Naive thymus-derived CD8-positive, alpha-beta T cell (primary cell): ENCODE results near the gene KTN1. TPM values are rescaled to one million over a fixed set of nuclear protein-coding genes. Genes with fewer than 3 reads are reported as not detected.

Source experiments
- ATAC-seq, 2 donors: fragments of 150-1000 bp; cut with Tn5 transposase in 1 of 2; sonication (Bioruptor Pico), chemical (Tn5 transposase) in 1 of 2; 1 replicate in 1 of 2; 2 replicates in 1 of 2; pipeline ENCODE4 v1.10.0; 2021; ENCODE audit warnings: mild to moderate bottlenecking in 2 of 2, moderate library complexity in 2 of 2
- POLR2A ChIA-PET: fragments of 350-600 bp; sonication (Branson Sonifier 250); formaldehyde crosslinking; loops from one replicate; lab custom pipeline; 2021; ENCODE audit warnings: antibody characterized with exemption; lab: Charles Lee
- DNase-seq, 10 donors: peaks; one replicate each; pipeline versions ENCODE4 v3.0.0 to v3.0.0-alpha.2; 2020 to 2022
- H3K27ac Mint-ChIP-seq, 10 donors: one replicate each; pipeline ENCODE4 v1.8.0; 2020 to 2022; ENCODE audit warnings: mild to moderate bottlenecking in 10 of 10, mixed read lengths in 10 of 10, moderate library complexity in 4 of 10, inconsistent platforms in 1 of 10
- H3K27me3 Mint-ChIP-seq, 5 donors: one replicate each; pipeline ENCODE4 v1.8.0; 2021 to 2022; ENCODE audit warnings: mixed read lengths in 5 of 5
- H3K36me3 Mint-ChIP-seq, 3 donors: one replicate each; pipeline ENCODE4 v1.8.0; 2020 to 2022; ENCODE audit warnings: mixed read lengths in 3 of 3, mild to moderate bottlenecking in 2 of 3, inconsistent platforms in 1 of 3
- H3K4me1 Mint-ChIP-seq, 4 donors: one replicate each; pipeline ENCODE4 v1.8.0; 2021 to 2022; ENCODE audit warnings: mixed read lengths in 4 of 4
- H3K4me3 Mint-ChIP-seq, 10 donors: one replicate each; pipeline ENCODE4 v1.8.0; 2020 to 2022; ENCODE audit warnings: mild to moderate bottlenecking in 10 of 10, mixed read lengths in 10 of 10, moderate library complexity in 6 of 10, inconsistent platforms in 1 of 10
- H3K9me3 Mint-ChIP-seq, 9 donors: one replicate each; pipeline ENCODE4 v1.8.0; 2020 to 2022; ENCODE audit warnings: mixed read lengths in 9 of 9, mild to moderate bottlenecking in 3 of 9, inconsistent platforms in 1 of 9, moderate library complexity in 1 of 9
- polyA plus RNA-seq, 3 donors: library from polyadenylated mRNA; unstranded; fragments of 300-500 nt; fragmentation: Illumina TruSeq; gene quantifications; one replicate each; pipeline ENCODE4 v1.2.3, GENCODE V29; 2021
- total RNA-seq, 8 experiments: library from RNA in 2 of 8; stranded (reverse) in 2 of 8; gene quantifications; one replicate each; pipeline ENCODE4 v1.2.3 and lab custom pipeline; 2021 to 2026

The KTN1 gene
- total and polyA plus RNA-seq, 5 experiments from 2014 or later: 16.1 to 142 (median 30.1) TPM

DNA sequence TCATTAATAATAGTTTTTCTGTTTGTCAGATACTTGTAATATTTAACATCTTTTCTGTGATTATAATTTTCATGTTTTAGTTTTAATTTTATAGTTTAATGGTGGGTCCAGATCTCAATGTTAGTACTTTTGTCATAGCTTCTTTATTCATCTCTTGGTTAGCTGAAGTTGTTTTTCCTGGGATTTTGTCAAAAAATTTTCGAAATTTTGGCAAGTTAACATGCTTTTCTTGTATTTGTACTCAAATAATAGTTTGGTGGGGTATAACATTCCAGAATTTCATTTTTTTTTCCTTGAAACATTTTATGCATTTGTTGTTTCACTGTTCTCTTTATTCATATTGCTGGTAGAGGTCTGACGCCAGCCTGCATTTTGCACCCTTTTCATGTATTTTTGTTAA lies 45.5 kb downstream of the KTN1 start:
- ATAC-seq: no peak
- Mint-ChIP-seq H3K9me3 (peaks cover 0 to 4% (median 0%) of the 10 kb centered on the region in 9 donors), H3K36me3 (peaks cover 23 to 86% (median 44%) of the 10 kb centered on the region in 3 donors), H3K4me3 (no peak overlapping the region), H3K4me1 (peaks cover 4 to 27% (median 16%) of the 10 kb centered on the region in 4 donors), H3K27ac (no peak overlapping the region), H3K27me3 (no peaks in the 10 kb centered on the region)
- POLR2A ChIA-PET: interaction anchor here (1.0 kb wide), 1 partner anchor 46 kb away, joined by 3 read pairs; the partner anchor contains the start of gene KTN1
- no peak for DNase-seq

DNA sequence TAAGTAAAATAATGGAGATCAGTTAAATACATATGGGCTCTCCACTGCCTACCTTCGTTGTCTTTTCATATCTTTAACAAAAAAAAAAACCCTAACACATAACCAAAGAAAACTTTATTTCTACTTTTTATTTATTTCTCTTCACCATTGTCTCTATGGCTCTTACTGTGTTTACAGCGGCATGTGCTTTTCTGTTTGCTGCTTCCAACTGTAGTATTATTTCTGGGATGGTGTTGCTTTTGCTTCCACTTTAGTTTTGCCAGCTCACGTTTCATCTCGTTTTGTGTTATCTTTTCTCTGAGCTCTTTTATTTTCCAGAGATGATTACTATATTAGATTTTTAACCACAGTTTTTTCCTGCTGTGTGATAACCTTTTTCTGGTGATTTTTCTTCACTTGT lies 46.1 kb downstream of the KTN1 start:
- Mint-ChIP-seq H3K4me3 (no peak overlapping the region), H3K27me3 (no peaks in the 10 kb centered on the region), H3K9me3 (peaks cover 0 to under 1% (median 0%) of the 10 kb centered on the region in 9 donors), H3K4me1 (peaks cover 4 to 24% (median 16%) of the 10 kb centered on the region in 4 donors), H3K27ac (peak overlapping the region in 2 of 10 donors; percentile 6 to 30), H3K36me3 (peaks cover 18 to 84% (median 40%) of the 10 kb centered on the region in 3 donors)
- ATAC-seq: no peak
- DNase-seq: no peak
- POLR2A ChIA-PET: no interaction called here

DNA sequence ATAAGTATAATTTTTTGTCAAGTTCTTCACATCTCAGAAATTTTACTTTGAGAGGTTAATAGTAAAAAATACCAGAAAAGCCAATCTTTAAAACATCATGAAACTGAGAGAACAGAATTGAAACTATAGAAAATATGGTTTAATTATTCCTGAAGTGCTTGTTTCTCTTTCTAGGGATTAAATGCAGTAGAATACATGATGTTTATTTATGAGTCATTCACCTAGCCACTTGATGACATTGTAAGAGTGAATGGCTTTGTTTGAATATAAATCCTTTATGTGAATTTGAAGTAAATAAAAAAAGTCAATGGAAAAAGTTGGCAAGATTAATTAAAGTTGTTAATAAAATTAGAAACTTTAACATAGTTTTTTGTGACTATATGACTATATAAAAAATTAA lies 48.4 kb downstream of the KTN1 start:
- peaks cover 15 to 85% (median 39%) of the 10 kb centered on the region in 3 donors for H3K36me3 Mint-ChIP-seq

DNA sequence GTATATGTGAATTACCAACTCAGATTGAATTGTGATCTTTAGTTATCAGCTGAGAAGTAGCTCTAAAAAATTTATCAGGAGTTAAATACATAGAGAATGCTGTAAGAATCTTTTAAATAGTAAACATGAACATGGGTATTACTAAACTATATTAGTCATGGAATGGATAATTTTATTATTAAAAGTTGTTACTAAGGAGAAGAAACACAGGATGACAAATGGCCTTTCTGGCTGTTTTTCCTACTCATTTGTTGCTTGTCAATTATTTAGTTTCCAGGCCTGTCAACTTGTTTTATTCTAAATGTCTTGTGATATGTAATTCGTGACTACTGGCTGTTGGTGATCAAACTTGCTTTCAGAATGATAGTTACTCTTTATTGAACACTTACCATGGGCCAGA lies 58.7 kb downstream of the KTN1 start:
- peaks cover 10 to 95% (median 37%) of the 10 kb centered on the region in 3 donors for H3K36me3 Mint-ChIP-seq
- no peak for ATAC-seq

More for the DNA sequence above, 48.4 kb downstream of the KTN1 start:
- Mint-ChIP-seq H3K27me3 (no peaks in the 10 kb centered on the region), H3K9me3 (no peaks in the 10 kb centered on the region), H3K4me3 (no peak overlapping the region), H3K27ac (no peak overlapping the region), H3K4me1 (peaks cover 2 to 20% (median 14%) of the 10 kb centered on the region in 4 donors)
- ATAC-seq (no peak), DNase-seq (no peak)
- POLR2A ChIA-PET: interaction anchor here (0.7 kb wide), 1 partner anchor 48 kb away, joined by 3 read pairs; no protein-coding TSS in a partner anchor

DNA sequence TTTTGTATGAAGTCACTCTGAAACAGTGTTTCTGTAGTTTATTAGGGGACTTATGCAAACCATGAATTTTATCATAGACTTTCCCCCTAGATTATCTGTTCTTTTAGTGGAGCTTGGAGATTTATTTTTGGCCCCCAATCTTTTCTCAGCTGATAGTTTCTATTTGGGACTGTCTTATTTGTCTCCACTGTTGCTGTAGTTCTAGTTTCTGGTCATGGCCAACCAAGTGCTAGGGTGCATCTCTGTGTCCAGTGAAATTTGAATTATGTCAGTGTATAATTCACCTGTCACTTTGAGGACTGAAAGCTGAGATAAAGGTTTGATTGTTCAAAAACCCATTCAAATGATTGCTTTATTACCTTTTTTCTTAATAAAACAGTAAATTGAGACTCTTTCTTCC lies 61.3 kb downstream of the KTN1 start:
- Mint-ChIP-seq H3K9me3 (no peaks in the 10 kb centered on the region), H3K27ac (no peak overlapping the region), H3K27me3 (no peaks in the 10 kb centered on the region), H3K4me1 (peaks cover 3 to 12% (median 8%) of the 10 kb centered on the region in 4 donors), H3K36me3 (peaks cover 5 to 89% (median 36%) of the 10 kb centered on the region in 3 donors), H3K4me3 (no peak overlapping the region)
- POLR2A ChIA-PET: no interaction called here
- DNase-seq (no peak), ATAC-seq (no peak)

More for the DNA sequence above, 58.7 kb downstream of the KTN1 start:
- H3K27me3 Mint-ChIP-seq: no peaks in the 10 kb centered on the region
- no peak overlapping the region for H3K4me3 Mint-ChIP-seq
- POLR2A ChIA-PET: no interaction called here
- peaks cover 0 to 3% (median under 1%) of the 10 kb centered on the region in 4 donors for H3K4me1 Mint-ChIP-seq
- no peak overlapping the region for H3K27ac Mint-ChIP-seq
- DNase-seq: no peak
- H3K9me3 Mint-ChIP-seq: no peaks in the 10 kb centered on the region

DNA sequence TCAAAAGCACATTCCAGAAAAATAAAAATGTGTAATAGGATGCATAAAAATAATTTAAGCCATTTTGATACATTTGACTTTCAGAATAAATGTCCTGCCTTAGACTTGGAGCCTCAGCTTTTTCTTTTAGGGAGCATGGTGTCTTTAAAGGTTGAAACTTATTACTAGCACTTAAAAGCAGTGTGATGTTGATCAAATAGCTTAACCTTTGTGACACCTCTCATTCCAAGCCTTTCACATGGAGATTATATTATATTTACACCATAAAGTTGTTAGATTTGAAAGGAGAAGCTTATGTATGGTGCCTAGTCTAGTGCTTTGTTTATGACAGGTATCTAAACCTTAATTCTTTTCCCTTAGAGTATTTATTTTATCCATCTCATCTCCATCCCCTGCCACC lies 61.9 kb downstream of the KTN1 start:
- ATAC-seq (no peak), DNase-seq (no peak)
- H3K4me1 Mint-ChIP-seq: peaks cover 3 to 12% (median 8%) of the 10 kb centered on the region in 4 donors
- peaks cover 0 to 87% (median 31%) of the 10 kb centered on the region in 3 donors for H3K36me3 Mint-ChIP-seq
- H3K27ac Mint-ChIP-seq: peak overlapping the region in 2 of 10 donors; percentile 2 to 68
- no peak overlapping the region for H3K4me3 Mint-ChIP-seq
- no peaks in the 10 kb centered on the region for H3K9me3 Mint-ChIP-seq
- no peaks in the 10 kb centered on the region for H3K27me3 Mint-ChIP-seq
- POLR2A ChIA-PET: no interaction called here

DNA sequence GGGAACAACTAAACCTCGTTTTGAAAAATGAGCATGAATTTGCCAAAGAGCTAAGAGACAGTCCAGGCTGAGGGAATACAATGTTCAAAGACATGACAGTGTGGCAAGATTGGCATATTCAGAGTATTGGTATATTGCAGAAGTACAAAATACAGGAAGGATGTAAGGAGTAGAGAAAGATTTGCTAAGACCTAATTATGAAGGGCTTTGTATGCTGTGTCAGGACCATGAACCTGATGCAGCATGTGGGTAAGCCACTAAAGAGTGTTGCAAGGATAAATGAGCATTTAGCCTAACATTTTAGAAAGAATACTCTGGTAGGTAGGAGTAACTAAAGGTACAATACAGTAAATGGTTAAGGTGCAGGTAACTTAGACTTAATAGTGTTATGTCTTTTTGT lies 65.1 kb downstream of the KTN1 start:
- Mint-ChIP-seq H3K4me3 (no peak overlapping the region), H3K4me1 (peaks cover 5 to 12% (median 9%) of the 10 kb centered on the region in 4 donors), H3K9me3 (no peaks in the 10 kb centered on the region), H3K27me3 (no peaks in the 10 kb centered on the region), H3K27ac (peak overlapping the region in 4 of 10 donors; percentile 16 to 36 (median 25)), H3K36me3 (peaks cover 5 to 76% (median 22%) of the 10 kb centered on the region in 3 donors)
- POLR2A ChIA-PET: no interaction called here
- DNase-seq (no peak), ATAC-seq (no peak)

DNA sequence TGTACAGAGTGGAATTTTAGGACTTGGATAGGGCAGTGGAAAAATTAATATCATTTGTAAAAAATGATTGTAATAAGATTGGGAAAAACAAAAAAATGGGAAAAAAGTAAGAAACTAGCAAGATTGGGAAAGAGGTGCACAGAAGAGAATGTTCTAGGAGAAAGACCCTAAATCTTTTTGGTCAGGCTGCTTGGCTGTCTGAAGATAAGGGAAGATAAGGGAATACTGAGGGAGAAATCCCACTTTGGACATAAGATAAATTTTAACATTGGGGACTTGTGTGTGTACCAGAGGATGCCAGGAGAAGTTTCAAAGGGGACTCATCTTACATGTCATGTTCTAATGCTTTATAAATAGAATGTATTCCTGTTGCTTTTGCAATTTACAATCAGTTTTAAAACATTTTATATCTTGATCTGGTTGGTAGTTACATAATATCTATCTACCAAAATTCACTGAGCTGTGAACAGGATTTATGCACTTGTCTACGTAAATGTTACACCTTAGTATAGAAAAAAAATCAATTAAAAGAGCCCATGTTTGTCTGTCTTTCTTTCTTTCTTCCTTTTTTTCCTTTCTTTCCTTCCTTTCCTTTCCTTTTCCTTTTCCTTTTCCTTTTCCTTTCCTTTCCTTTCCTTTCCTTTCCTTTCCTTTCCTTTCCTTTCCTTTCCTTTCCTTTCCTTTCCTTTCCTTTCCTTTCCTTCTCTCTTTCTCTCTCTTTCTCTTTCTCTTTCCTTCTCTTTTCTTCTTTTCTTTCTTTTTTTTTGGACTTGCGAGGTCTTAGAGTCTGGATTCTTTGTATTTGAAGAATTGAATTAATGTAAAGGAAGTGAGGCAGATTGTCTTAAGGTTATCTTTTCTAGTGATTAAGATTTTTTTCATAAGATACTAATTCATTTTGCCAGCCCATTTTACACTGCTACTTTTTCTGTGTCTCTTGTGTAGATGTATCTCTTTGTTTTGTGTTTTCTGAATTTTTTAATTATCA lies 66.1 kb downstream of the KTN1 start:
- Mint-ChIP-seq H3K36me3 (peaks cover 9 to 76% (median 23%) of the 10 kb centered on the region in 3 donors), H3K27ac (peak overlapping the region in 7 of 10 donors; percentile 2 to 77 (median 36)), H3K9me3 (no peaks in the 10 kb centered on the region), H3K4me1 (peaks cover 5 to 12% (median 9%) of the 10 kb centered on the region in 4 donors), H3K4me3 (no peak overlapping the region), H3K27me3 (no peaks in the 10 kb centered on the region)
- no peak for ATAC-seq
- POLR2A ChIA-PET: no interaction called here
- no peak for DNase-seq

DNA sequence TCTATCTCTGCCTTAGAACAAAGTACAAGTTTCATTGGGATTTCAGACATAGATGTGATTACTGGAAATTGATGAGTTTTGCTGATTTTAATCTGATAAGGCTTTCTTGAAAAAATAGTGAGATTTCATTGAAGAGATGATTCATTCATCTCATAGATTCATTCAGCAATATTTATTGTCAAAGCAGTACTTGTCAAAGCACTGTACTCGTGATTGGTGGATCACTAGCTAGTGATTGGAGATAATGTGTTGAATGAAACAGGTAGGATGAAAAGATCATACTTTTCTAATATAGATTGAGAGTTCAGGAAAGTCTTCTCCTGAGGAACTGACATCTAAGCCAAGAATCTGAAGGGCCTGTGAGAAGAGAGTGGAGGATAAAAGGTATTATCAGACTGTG lies 71.0 kb downstream of the KTN1 start:
- H3K36me3 Mint-ChIP-seq: peaks cover 11 to 78% (median 21%) of the 10 kb centered on the region in 3 donors
- ATAC-seq (no peak), DNase-seq (no peak)
- H3K27me3 Mint-ChIP-seq: no peaks in the 10 kb centered on the region
- H3K27ac Mint-ChIP-seq: peak overlapping the region in 1 of 10 donors; percentile 36
- no peak overlapping the region for H3K4me3 Mint-ChIP-seq
- POLR2A ChIA-PET: no interaction called here
- H3K4me1 Mint-ChIP-seq: peaks cover 0 to 4% (median 0%) of the 10 kb centered on the region in 4 donors
- no peaks in the 10 kb centered on the region for H3K9me3 Mint-ChIP-seq

DNA sequence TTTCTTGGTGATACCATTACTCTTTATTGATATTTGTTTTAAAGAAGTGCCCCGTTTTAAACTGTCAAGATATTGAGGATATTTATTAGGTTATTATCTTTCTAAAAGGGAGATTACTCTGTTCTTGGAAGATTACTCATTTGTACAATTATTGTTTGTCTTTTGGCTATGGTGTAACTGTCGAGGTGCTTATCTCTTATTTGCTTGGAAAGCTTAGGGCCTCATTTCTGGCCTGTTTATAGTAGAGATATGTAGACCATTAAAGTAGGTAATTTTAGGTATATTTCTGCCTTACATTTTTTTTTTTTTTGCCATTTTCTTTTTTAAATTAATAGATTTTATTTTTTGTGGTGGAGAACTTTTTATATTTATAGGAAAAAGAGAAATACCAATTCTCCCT lies 74.2 kb downstream of the KTN1 start:
- Mint-ChIP-seq H3K9me3 (no peaks in the 10 kb centered on the region), H3K4me1 (peaks cover 0 to 2% (median 0%) of the 10 kb centered on the region in 4 donors), H3K4me3 (no peak overlapping the region), H3K27me3 (no peaks in the 10 kb centered on the region), H3K36me3 (peaks cover 7 to 91% (median 22%) of the 10 kb centered on the region in 3 donors), H3K27ac (no peak overlapping the region)
- POLR2A ChIA-PET: no interaction called here
- ATAC-seq (no peak), DNase-seq (no peak)

DNA sequence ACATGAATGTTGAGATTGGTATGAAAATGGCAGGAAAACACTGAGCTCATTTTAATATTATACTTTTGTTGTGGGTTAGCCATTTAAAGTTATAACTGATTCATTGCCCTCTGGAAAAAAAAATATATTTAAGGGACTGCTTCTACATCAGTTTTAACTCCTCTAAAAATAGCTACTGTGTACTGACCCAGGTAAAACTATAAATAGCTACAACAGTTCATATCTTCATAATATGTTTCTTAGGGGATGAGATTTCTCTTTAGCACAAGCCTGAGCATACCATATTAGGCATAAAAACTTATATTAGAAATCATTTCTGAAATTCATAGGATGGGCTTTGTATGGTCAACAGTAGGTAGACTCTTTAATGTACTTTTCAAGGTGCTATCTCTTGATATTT lies 81.0 kb downstream of the KTN1 start:
- no peak for DNase-seq
- Mint-ChIP-seq H3K27me3 (no peaks in the 10 kb centered on the region), H3K4me1 (peaks cover 4 to 14% (median 8%) of the 10 kb centered on the region in 4 donors), H3K36me3 (peaks cover 0 to 92% (median 27%) of the 10 kb centered on the region in 3 donors), H3K9me3 (no peaks in the 10 kb centered on the region), H3K4me3 (no peak overlapping the region), H3K27ac (peak overlapping the region in 2 of 10 donors; percentile 12 to 40)
- POLR2A ChIA-PET: no interaction called here
- ATAC-seq: no peak

DNA sequence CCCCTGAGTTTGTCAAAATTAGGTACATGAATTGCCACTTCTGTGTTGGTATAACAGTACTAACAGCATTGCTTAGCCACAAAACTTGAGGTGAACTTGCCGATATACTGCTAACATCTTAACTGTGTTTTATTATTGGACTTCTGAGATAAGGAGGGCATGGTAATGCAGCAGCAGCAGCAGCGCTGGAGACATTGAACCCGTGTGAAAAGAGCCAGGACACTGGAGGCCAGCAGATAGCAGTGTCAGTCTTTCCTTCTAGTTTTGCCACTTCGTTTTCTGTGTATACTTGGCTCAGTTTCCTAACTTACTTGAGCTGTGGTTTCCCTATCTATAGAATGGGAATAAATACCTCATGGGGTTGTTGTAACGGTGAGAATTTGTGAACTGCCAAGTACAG lies 82.7 kb downstream of the KTN1 start:
- ATAC-seq (no peak), DNase-seq (no peak)
- Mint-ChIP-seq H3K9me3 (no peaks in the 10 kb centered on the region), H3K27ac (no peak overlapping the region), H3K36me3 (peaks cover 0 to 92% (median 22%) of the 10 kb centered on the region in 3 donors), H3K27me3 (no peaks in the 10 kb centered on the region), H3K4me3 (no peak overlapping the region), H3K4me1 (peaks cover 6 to 14% (median 8%) of the 10 kb centered on the region in 4 donors)
- POLR2A ChIA-PET: no interaction called here
